H9 (cell line): ENCODE data around the gene CACNA1A. TPM values are rescaled to one million over a fixed set of nuclear protein-coding genes. Genes with fewer than 3 reads are reported as not detected.

Experiments
- DNase-seq: peaks from one replicate; pipeline ENCODE4 v3.0.0-alpha.2; 2017
- H2AFZ ChIP-seq: one replicate; pipeline ENCODE4 v1.6.1; 2013; ENCODE audit warnings: mild to moderate bottlenecking, low read length, control low read depth, moderate library complexity
- H2AK5ac ChIP-seq: 2 replicates; pipeline ENCODE4 v1.6.1; 2013; ENCODE audit warnings: low read length, control low read depth, mixed read lengths; ENCODE audit not compliant: insufficient read length
- H2BK120ac ChIP-seq: one replicate; pipeline ENCODE4 v1.6.1; 2013; ENCODE audit warnings: low read depth, mild to moderate bottlenecking, low read length, control low read depth, inconsistent platforms; ENCODE audit not compliant: poor library complexity, severe bottlenecking
- H2BK12ac ChIP-seq: 2 replicates; pipeline ENCODE4 v1.6.1; 2013; ENCODE audit warnings: low read length, control low read depth, mixed read lengths, low read depth; ENCODE audit not compliant: insufficient read length
- H2BK15ac ChIP-seq: 2 replicates; pipeline ENCODE4 v1.6.1; 2013; ENCODE audit warnings: low read depth, low read length, control low read depth
- H2BK20ac ChIP-seq: one replicate; pipeline ENCODE4 v1.6.1; 2013; ENCODE audit warnings: low read depth, mild to moderate bottlenecking, low read length, control low read depth, inconsistent platforms; ENCODE audit not compliant: poor library complexity, severe bottlenecking
- H2BK5ac ChIP-seq: 2 replicates; pipeline ENCODE4 v1.6.1; 2013; ENCODE audit warnings: low read length, control low read depth, mixed read lengths; ENCODE audit not compliant: insufficient read length
- H3K14ac ChIP-seq: 2 replicates; pipeline ENCODE4 v1.6.1; 2013; ENCODE audit warnings: low read length, control low read depth; ENCODE audit not compliant: insufficient read depth
- H3K18ac ChIP-seq: 2 replicates; pipeline ENCODE4 v1.6.1; 2013; ENCODE audit warnings: low read depth, mild to moderate bottlenecking, mixed read lengths, low read length, control low read depth; ENCODE audit not compliant: insufficient read length
- H3K23ac ChIP-seq: 2 replicates; pipeline ENCODE4 v1.6.1; 2013; ENCODE audit warnings: low read length, control low read depth, mixed read lengths, low read depth; ENCODE audit not compliant: insufficient read length
- H3K23me2 ChIP-seq: 2 replicates; pipeline ENCODE4 v1.6.1; 2013; ENCODE audit warnings: low read depth, mild to moderate bottlenecking, mixed read lengths, low read length, control low read depth; ENCODE audit not compliant: insufficient read length, poor library complexity, severe bottlenecking
- H3K27ac ChIP-seq: 2 replicates; pipeline ENCODE4 v1.5.1; 2013; ENCODE audit warnings: low read length, control low read depth, mixed read lengths, low read depth; ENCODE audit not compliant: insufficient read length
- H3K27me3 ChIP-seq: 2 replicates; pipeline ENCODE4 v1.6.1; 2013; ENCODE audit warnings: low read length, control low read depth, inconsistent platforms; ENCODE audit not compliant: insufficient read depth
- H3K4ac ChIP-seq: 2 replicates; pipeline ENCODE4 v1.6.1; 2013; ENCODE audit warnings: low read depth, mild to moderate bottlenecking, control low read depth, inconsistent platforms, low read length, moderate library complexity
- H3K4me1 ChIP-seq: 2 replicates; pipeline ENCODE4 v1.6.1; 2013; ENCODE audit warnings: low read length, control low read depth, inconsistent platforms; ENCODE audit not compliant: insufficient read depth
- H3K4me2 ChIP-seq: 2 replicates; pipeline ENCODE4 v1.6.1; 2013; ENCODE audit warnings: low read length, control low read depth, mixed read lengths; ENCODE audit not compliant: insufficient read length, insufficient read depth
- H3K56ac ChIP-seq: 2 replicates; pipeline ENCODE4 v1.6.1; 2013; ENCODE audit warnings: low read depth, mild to moderate bottlenecking, mixed read lengths, low read length, control low read depth; ENCODE audit not compliant: insufficient read length
- H3K79me1 ChIP-seq: 2 replicates; pipeline ENCODE4 v1.6.1; 2013; ENCODE audit warnings: low read depth, mild to moderate bottlenecking, moderate library complexity, low read length, control low read depth, inconsistent platforms; ENCODE audit not compliant: insufficient read depth, poor library complexity, severe bottlenecking
- H3K79me2 ChIP-seq: 2 replicates; pipeline ENCODE4 v1.6.1; 2013; ENCODE audit warnings: low read length, control low read depth, inconsistent platforms; ENCODE audit not compliant: insufficient read depth
- H3K9ac ChIP-seq: 2 replicates; pipeline ENCODE4 v1.6.1; 2013; ENCODE audit warnings: low read length, control low read depth, mixed read lengths; ENCODE audit not compliant: insufficient read length; ENCODE audit errors: extremely low read depth
- H3K9me3 ChIP-seq: one replicate; pipeline ENCODE4 v1.6.1; 2013; ENCODE audit warnings: low read depth, low read length, inconsistent platforms; ENCODE audit not compliant: control insufficient read depth
- H3T11ph ChIP-seq: one replicate; pipeline ENCODE4 v1.6.1; 2013; ENCODE audit warnings: mild to moderate bottlenecking, low read length, control low read depth, inconsistent platforms
- H4K20me1 ChIP-seq: one replicate; pipeline ENCODE4 v1.6.1; 2013; ENCODE audit not compliant: control insufficient read depth, insufficient read length, insufficient read depth
- H4K5ac ChIP-seq: 2 replicates; pipeline ENCODE4 v1.6.1; 2013; ENCODE audit warnings: low read depth, mild to moderate bottlenecking, mixed read lengths, low read length, control low read depth; ENCODE audit not compliant: insufficient read length
- H4K8ac ChIP-seq: replicated peaks from 2 replicates; pipeline ENCODE4 v1.6.1; 2013; ENCODE audit warnings: low read length, control low read depth, mixed read lengths, low read depth; ENCODE audit not compliant: insufficient read length
- H4K91ac ChIP-seq: 2 replicates; pipeline ENCODE4 v1.6.1; 2013; ENCODE audit warnings: low read depth, mild to moderate bottlenecking, moderate library complexity, mixed read lengths, low read length, control low read depth; ENCODE audit not compliant: insufficient read length
- H3K27ac Mint-ChIP-seq, 3 experiments: 2 replicates in 2 of 3; 3 replicates in 1 of 3; pipeline ENCODE4 v1.8.0; 2020 to 2021; ENCODE audit warnings: mixed read lengths in 3 of 3, mild to moderate bottlenecking in 1 of 3, moderate library complexity in 1 of 3
- H3K27me3 Mint-ChIP-seq: 2 replicates; pipeline ENCODE4 v1.8.0; 2021; ENCODE audit warnings: low read depth, mild to moderate bottlenecking, moderate library complexity, mixed read lengths
- H3K36me3 Mint-ChIP-seq, 3 experiments: 2 replicates in 2 of 3; 3 replicates in 1 of 3; pipeline ENCODE4 v1.8.0; 2020 to 2021; ENCODE audit warnings: low read depth in 3 of 3, mixed read lengths in 3 of 3; ENCODE audit not compliant: insufficient read depth in 1 of 3
- H3K4me1 Mint-ChIP-seq, 2 experiments: 2 replicates each; pipeline ENCODE4 v1.8.0; 2020; ENCODE audit warnings: mixed read lengths in 2 of 2
- H3K4me3 Mint-ChIP-seq, 2 experiments: 2 replicates in 1 of 2; 3 replicates in 1 of 2; pipeline ENCODE4 v1.8.0; 2020 to 2021; ENCODE audit warnings: mild to moderate bottlenecking in 2 of 2, mixed read lengths in 2 of 2, moderate library complexity in 1 of 2
- H3K9me3 Mint-ChIP-seq, 2 experiments: 2 replicates in 1 of 2; 3 replicates in 1 of 2; pipeline ENCODE4 v1.8.0; 2020; ENCODE audit warnings: mild to moderate bottlenecking in 2 of 2, mixed read lengths in 2 of 2, moderate library complexity in 1 of 2
- CTCF ChIP-seq: fragments of 200-600 bp; sonication (generic); conservative IDR thresholded peaks from 3 replicates; pipeline ENCODE4 v1.8.0; 2021; ENCODE audit warnings: antibody characterized with exemption, mild to moderate bottlenecking
- WGBS: extraction: QIAGEN DNeasy Blood & Tissue Kit; methylation state at CpG from one replicate; pipeline ENCODE4 v1.1.7; 2013; ENCODE audit warnings: missing lambda C conversion rate, low lambda C conversion rate, mixed read lengths; ENCODE audit not compliant: insufficient read length; ENCODE audit errors: extremely low coverage; 5-methylcytosine and 5-hydroxymethylcytosine counted together
- total RNA-seq: library from RNA; stranded (reverse); gene quantifications from 2 replicates; pipeline ENCODE4 v1.2.1, GENCODE V29; 2021

The CACNA1A gene
- total RNA-seq, 1 experiment from 2014 or later = 8.0 TPM

DNA sequence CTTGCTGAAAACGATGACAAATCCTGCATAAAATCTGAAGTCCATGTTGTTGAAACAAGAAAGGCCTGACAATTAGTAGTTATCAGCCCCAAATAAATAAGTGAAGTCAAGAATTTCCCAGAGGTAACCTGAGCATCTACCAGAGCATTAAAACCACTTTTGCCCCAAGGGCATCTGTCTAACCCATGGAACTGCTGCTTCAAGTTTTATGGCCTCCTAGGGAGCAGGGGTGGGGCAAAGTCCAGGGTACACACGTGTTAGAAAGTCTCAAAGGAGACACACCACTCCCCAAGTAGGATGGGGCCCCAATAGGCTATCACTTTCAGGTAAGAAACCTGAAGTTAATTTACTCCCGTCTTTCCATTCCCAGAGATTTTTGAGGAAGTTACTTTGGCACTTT lies 81.1 kb downstream of the CACNA1A start:
- H3K36me3 Mint-ChIP-seq = peaks cover 5 to 23% (median 14%) of the 10 kb centered on the region in 3 experiments; a peak in 6 of 7 replicates
- Histone ChIP-seq H3T11ph (no peak overlapping the region), H2AFZ (no peak overlapping the region), H3K9me3 (peaks cover 7% of the 10 kb centered on the region), H3K23me2 (no peaks in the 10 kb centered on the region), H3K18ac (no peak overlapping the region), H4K5ac (no peak overlapping the region), H3K4me2 (no peak overlapping the region), H3K27ac (no peak overlapping the region), H4K8ac (no peak overlapping the region), H2BK15ac (no peak overlapping the region), H3K14ac (no peak overlapping the region), H3K79me1 (no peaks in the 10 kb centered on the region), H2BK12ac (no peak overlapping the region), H3K4me1 (no peaks in the 10 kb centered on the region), H3K56ac (no peak overlapping the region), H3K27me3 (no peaks in the 10 kb centered on the region), H2AK5ac (no peak overlapping the region), H2BK120ac (no peak overlapping the region), H3K4ac (no peak overlapping the region), H3K9ac (no peak overlapping the region), H3K79me2 (no peaks in the 10 kb centered on the region), H2BK20ac (no peak overlapping the region), H4K20me1 (no peaks in the 10 kb centered on the region), H3K23ac (no peak overlapping the region), H4K91ac (no peak overlapping the region), H2BK5ac (no peak overlapping the region)
- peaks cover 31 to 39% of the 10 kb centered on the region in 2 experiments for H3K9me3 Mint-ChIP-seq
- DNase-seq = no peak
- no peak overlapping the region; a peak in 1 of 7 replicates for H3K27ac Mint-ChIP-seq
- peaks cover 9% of the 10 kb centered on the region for H3K27me3 Mint-ChIP-seq
- H3K4me3 Mint-ChIP-seq = no peak overlapping the region
- no CpG with 5 or more reads among the region's 3 CpGs for WGBS
- H3K4me1 Mint-ChIP-seq = no peaks in the 10 kb centered on the region
- no peak for TF ChIP-seq CTCF
